Ascending aorta (tissue), 2 donors: ENCODE data around the gene COL6A2. TPM values are rescaled to one million over a fixed set of nuclear protein-coding genes. Genes with fewer than 3 reads are reported as not detected.
"Not testable (repeated sequence)": the region's sequence is repeated elsewhere in the genome, so short reads cannot be mapped to it uniquely, and the experiment has no call there.

Experiments used
- DNase-seq, 2 donors: peaks; one replicate each; pipeline ENCODE4 v3.0.0-alpha.2; 2019; ENCODE audit warnings: low spot score in 2 of 2
- H3K27ac ChIP-seq, 2 donors: fragments of 200-600 bp; sonication (generic); one replicate each; pipeline ENCODE4 v1.5.1; 2016 to 2017; ENCODE audit warnings: mild to moderate bottlenecking in 1 of 2
- H3K27me3 ChIP-seq: fragments of 200-600 bp; sonication (generic); one replicate; pipeline ENCODE4 v1.5.1; 2017
- H3K36me3 ChIP-seq, 2 donors: fragments of 200-600 bp; sonication (generic); one replicate each; pipeline ENCODE4 v1.5.1; 2016
- H3K4me1 ChIP-seq, 2 donors: fragments of 200-600 bp; sonication (generic); one replicate each; pipeline ENCODE4 v1.5.1; 2016 to 2017; ENCODE audit warnings: mild to moderate bottlenecking in 1 of 2
- H3K4me3 ChIP-seq, 2 donors: fragments of 200-600 bp; sonication (generic); one replicate each; pipeline ENCODE4 v1.5.1; 2016 to 2017; ENCODE audit warnings: mild to moderate bottlenecking in 1 of 2
- H3K9me3 ChIP-seq, 2 donors: fragments of 200-600 bp; sonication (generic); one replicate each; pipeline ENCODE4 v1.5.1; 2016
- intact Hi-C: fragments of 100-400 bp; cut with DNase I; formaldehyde crosslinking; loops from one replicate; pipeline ENCODE4 v1.15.1; 2023
- total RNA-seq: library from RNA; depleted of rRNA; stranded (reverse); fragments of >200 nt; gene quantifications from one replicate; pipeline ENCODE4 v1.1.0, GENCODE V29; 2016
- TF ChIP-seq, protein P1 (sequence below), 3 experiments: fragments of 200-600 bp in 2 of 3; fragments of 450-650 bp in 1 of 3; sonication (generic) in 2 of 3; IDR thresholded peaks; one replicate each; pipeline ENCODE4 v1.5.1; 2016 to 2019; ENCODE audit warnings: antibody characterized with exemption in 3 of 3, mild to moderate bottlenecking in 1 of 3, moderate library complexity in 1 of 3

The COL6A2 gene
- total RNA-seq, 1 donor from 2014 or later: 1,704 TPM

DNA sequence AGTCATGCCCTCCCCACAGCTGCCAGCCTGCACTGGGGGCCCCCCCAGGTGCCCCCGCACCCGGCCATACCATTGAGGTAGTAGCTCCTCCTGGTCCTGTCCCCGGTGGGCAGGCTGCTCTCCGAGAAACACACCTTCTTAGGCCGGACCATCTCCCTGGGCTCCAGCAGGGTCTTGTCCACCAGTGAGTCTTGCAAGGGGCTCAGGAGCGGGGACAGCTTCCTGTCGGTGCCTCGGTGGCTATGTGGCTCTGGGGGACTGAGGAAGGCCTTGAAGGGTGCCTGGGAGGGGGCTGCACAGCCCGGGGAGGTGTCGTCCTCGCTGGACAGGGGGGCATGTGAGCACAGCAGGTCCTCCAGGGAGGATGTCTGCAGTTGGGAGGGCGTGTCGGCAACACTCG lies 70.3 kb downstream of the COL6A2 start:
- DNase-seq: peak in 1 of 2 donors; percentile 59
- H3K4me3 ChIP-seq: no peak overlapping the region
- TF ChIP-seq, protein P1, sequence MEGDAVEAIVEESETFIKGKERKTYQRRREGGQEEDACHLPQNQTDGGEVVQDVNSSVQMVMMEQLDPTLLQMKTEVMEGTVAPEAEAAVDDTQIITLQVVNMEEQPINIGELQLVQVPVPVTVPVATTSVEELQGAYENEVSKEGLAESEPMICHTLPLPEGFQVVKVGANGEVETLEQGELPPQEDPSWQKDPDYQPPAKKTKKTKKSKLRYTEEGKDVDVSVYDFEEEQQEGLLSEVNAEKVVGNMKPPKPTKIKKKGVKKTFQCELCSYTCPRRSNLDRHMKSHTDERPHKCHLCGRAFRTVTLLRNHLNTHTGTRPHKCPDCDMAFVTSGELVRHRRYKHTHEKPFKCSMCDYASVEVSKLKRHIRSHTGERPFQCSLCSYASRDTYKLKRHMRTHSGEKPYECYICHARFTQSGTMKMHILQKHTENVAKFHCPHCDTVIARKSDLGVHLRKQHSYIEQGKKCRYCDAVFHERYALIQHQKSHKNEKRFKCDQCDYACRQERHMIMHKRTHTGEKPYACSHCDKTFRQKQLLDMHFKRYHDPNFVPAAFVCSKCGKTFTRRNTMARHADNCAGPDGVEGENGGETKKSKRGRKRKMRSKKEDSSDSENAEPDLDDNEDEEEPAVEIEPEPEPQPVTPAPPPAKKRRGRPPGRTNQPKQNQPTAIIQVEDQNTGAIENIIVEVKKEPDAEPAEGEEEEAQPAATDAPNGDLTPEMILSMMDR (IDR thresholded peaks at IDR 0.05): no peak
- no peaks in the 10 kb centered on the region for H3K9me3 ChIP-seq
- no peaks in the 10 kb centered on the region for H3K4me1 ChIP-seq
- H3K27ac ChIP-seq: no peak overlapping the region
- intact Hi-C loops: no loop called here
- no peaks in the 10 kb centered on the region for H3K36me3 ChIP-seq
- no peaks in the 10 kb centered on the region for H3K27me3 ChIP-seq

DNA sequence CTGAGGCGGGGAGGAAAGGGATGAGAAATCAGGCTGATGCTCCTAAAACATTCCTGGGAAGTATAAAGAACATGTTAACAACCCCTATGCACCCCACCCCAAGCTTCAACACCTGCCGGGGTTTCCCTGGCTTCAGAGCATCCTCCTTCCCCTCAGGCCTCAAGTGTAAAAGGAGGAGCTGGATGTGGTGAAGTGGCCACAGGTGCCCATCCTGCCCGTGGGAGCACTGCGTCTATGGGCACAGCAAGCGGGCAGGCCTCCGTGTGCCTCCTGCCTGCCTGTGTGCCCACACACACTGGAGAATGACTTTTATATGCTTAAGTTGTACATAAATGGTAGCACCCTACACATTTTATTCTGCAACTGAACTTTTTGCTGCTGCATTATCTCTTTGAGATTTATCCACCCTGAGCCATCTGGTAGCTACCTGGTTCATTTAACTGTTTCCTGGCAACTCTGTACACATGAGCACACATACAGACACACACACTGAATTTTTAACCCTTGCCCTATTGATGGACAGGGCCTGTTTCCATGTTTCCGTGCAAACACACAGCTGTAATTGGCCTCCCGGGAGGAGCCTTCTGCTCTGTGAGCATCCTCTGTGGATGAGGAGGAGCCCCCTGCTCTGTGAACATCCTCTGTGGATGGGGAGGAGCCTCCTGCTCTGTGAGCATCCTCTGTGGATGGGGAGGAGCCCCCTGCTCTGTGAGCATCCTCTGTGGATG lies 70.9 kb downstream of the COL6A2 start:
- TF ChIP-seq, protein P1 (IDR thresholded peaks at IDR 0.05): no peak
- no peak for DNase-seq
- intact Hi-C loops: no loop called here
- H3K9me3 ChIP-seq: no peaks in the 10 kb centered on the region
- no peaks in the 10 kb centered on the region for H3K36me3 ChIP-seq
- H3K4me1 ChIP-seq: no peaks in the 10 kb centered on the region
- H3K27ac ChIP-seq: no peak overlapping the region
- H3K27me3 ChIP-seq: no peaks in the 10 kb centered on the region
- no peak overlapping the region for H3K4me3 ChIP-seq

DNA sequence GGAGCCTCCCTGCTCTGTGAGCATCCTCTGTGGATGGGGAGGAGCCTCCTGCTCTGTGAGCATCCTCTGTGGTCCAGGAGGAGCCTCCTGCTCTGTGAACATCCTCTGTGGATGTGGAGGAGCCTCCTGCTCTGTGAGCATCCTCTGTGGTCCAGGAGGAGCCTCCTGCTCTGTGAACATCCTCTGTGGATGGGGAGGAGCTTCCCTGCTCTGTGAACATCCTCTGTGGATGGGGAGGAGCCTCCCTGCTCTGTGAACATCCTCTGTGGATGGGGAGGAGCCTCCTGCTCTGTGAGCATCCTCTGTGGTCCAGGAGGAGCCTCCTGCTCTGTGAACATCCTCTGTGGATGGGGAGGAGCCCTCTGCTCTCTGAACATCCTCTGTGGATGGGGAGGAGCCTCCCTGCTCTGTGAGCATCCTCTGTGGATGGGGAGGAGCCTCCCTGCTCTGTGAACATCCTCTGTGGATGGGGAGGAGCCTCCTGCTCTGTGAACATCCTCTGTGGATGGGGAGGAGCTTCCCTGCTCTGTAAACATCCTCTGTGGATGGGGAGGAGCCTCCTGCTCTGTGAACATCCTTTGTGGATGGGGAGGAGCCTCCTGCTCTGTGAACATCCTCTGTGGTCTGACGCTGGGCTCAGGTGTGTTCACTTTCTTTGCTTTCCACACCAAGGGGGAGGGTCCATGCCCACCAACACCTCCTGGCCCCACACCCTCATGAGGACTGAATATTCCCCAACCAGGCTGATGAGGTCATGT lies 72.7 kb downstream of the COL6A2 start:
- H3K4me3 ChIP-seq, H3K36me3 ChIP-seq, H3K9me3 ChIP-seq, H3K27me3 ChIP-seq, H3K4me1 ChIP-seq, H3K27ac ChIP-seq, intact Hi-C loops: not testable (repeated sequence)
- peak in 1 of 2 donors; percentile 31 for DNase-seq

DNA sequence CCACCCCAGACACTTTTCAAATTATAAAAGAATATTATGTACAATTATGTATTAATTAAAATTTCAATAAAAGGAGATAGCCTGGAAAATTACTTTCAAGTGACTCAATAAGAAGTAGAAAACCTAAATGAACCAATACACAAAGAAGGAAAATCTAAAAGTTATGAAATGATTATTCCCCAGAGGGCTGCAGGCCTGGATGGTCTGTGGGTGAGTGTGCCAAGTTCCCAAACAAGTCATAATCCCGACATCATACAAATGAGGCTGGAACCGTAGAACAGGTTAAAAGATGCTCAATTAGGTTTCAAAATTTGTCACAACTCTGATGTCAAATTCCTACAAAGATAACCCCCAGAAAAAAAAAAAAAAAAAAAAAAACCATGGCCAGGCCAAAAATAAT lies 73.7 kb downstream of the COL6A2 start:
- DNase-seq: no peak
- TF ChIP-seq, protein P1 (IDR thresholded peaks at IDR 0.05): no peak
- H3K9me3 ChIP-seq: no peaks in the 10 kb centered on the region
- no peak overlapping the region for H3K4me3 ChIP-seq
- no peaks in the 10 kb centered on the region for H3K4me1 ChIP-seq
- no peak overlapping the region for H3K27ac ChIP-seq
- H3K36me3 ChIP-seq: no peaks in the 10 kb centered on the region
- H3K27me3 ChIP-seq: no peaks in the 10 kb centered on the region
- intact Hi-C loops: no loop called here

DNA sequence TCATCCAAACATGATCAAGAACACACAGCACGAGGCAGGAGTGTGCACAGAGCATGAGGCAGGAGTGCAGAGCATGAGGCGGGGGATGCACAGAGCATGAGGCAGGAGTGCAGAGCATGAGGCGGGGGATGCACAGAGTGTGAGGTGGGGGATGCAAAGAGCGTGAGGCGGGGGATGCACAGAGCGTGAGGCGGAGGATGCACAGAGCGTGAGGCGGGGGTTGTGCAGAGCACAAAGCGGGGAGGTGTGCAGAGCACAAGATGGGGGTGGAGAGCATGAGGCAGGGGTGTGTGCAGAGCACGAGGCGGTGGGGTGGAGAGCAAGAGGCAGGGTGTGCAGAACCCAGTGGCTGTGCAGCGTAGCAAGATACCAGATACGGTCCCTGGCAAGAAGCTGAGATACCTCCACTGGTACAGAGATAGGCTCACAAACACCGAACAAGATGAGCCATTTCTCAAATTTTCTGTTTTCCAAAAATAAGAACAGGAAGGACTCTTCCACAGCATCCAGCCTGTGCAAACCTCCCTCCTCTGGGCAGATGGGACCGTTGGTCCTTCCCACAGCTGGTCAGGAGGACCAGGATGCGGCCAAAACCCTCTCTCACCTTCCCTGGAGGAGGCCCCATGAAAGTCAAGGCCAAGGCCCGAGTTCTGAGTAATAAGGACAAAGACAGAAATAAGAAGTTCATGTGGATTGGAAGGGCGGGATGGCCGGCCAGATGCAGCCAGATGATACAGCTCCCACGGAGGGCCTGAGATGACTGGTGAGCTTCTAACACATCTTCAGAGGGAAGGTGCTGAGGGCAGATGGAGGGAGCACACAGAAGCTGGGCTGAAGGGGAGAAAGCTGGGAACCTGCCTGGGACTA lies 74.3 kb downstream of the COL6A2 start:
- DNase-seq: peak in 1 of 2 donors; percentile 49
- TF ChIP-seq, protein P1 (IDR thresholded peaks at IDR 0.05): no peak
- H3K27me3 ChIP-seq: no peaks in the 10 kb centered on the region
- intact Hi-C loops: no loop called here
- no peaks in the 10 kb centered on the region for H3K36me3 ChIP-seq
- H3K9me3 ChIP-seq: no peaks in the 10 kb centered on the region
- H3K4me3 ChIP-seq: no peak overlapping the region
- no peaks in the 10 kb centered on the region for H3K4me1 ChIP-seq
- no peak overlapping the region for H3K27ac ChIP-seq
